Liver (tissue), 9 donors: ENCODE results near the gene TXNIP. TPM values are rescaled to one million over a fixed set of nuclear protein-coding genes. Genes with fewer than 3 reads are reported as not detected.
A peak's percentile ranks its signal among the peaks of the same experiment; 100 is the strongest.

ENCODE experiments used
- DNase-seq: peaks from one replicate; pipeline ENCODE4 v3.0.0-alpha.2; 2017; ENCODE audit warnings: low spot score
- H3K27ac ChIP-seq, 2 donors: one replicate each; pipeline ENCODE4 v1.7.0; 2013; ENCODE audit warnings: inconsistent platforms in 2 of 2, low read length in 2 of 2, control low read depth in 1 of 2, low read depth in 1 of 2, mild to moderate bottlenecking in 1 of 2
- H3K27me3 ChIP-seq, 4 donors: one replicate each; pipeline versions ENCODE4 v1.6.1 to v1.7.0; 2013; ENCODE audit warnings: low read length in 3 of 4, inconsistent platforms in 1 of 4, mild to moderate bottlenecking in 1 of 4, moderate library complexity in 1 of 4; ENCODE audit not compliant: control insufficient read depth in 4 of 4, insufficient read depth in 4 of 4
- H3K36me3 ChIP-seq, 4 donors: one replicate each; pipeline versions ENCODE4 v1.6.1 to v1.7.0; 2013; ENCODE audit warnings: low read length in 3 of 4, mild to moderate bottlenecking in 3 of 4, low read depth in 1 of 4, moderate library complexity in 1 of 4; ENCODE audit not compliant: control insufficient read depth in 4 of 4, insufficient read depth in 3 of 4
- H3K4me1 ChIP-seq, 4 donors: one replicate each; pipeline versions ENCODE4 v1.6.1 to v1.7.0; 2013; ENCODE audit warnings: low read length in 3 of 4, mild to moderate bottlenecking in 3 of 4, moderate library complexity in 1 of 4; ENCODE audit not compliant: control insufficient read depth in 4 of 4, insufficient read depth in 4 of 4
- H3K4me3 ChIP-seq, 3 donors: one replicate each; pipeline versions ENCODE4 v1.6.1 to v1.7.0; 2013; ENCODE audit warnings: low read length in 3 of 3, control low read depth in 1 of 3, low read depth in 1 of 3, mild to moderate bottlenecking in 1 of 3
- H3K9ac ChIP-seq, 2 donors: one replicate each; pipeline ENCODE4 v1.7.0; 2013; ENCODE audit warnings: low read length in 2 of 2, mild to moderate bottlenecking in 2 of 2, moderate library complexity in 2 of 2, control low read depth in 1 of 2, low read depth in 1 of 2
- H3K9me3 ChIP-seq, 4 donors: one replicate each; pipeline versions ENCODE4 v1.6.1 to v1.7.0; 2013; ENCODE audit warnings: low read length in 3 of 4; ENCODE audit not compliant: control insufficient read depth in 4 of 4
- EGR1 ChIP-seq, 2 donors: IDR thresholded peaks; 2 replicates each; pipeline ENCODE4 v1.6.1; 2016 to 2018; ENCODE audit warnings: antibody characterized with exemption in 2 of 2, low read depth in 2 of 2
- FOXA1 ChIP-seq: IDR thresholded peaks from 2 replicates; pipeline ENCODE4 v1.6.1; 2016; ENCODE audit warnings: antibody characterized with exemption
- FOXA2 ChIP-seq: IDR thresholded peaks from 2 replicates; pipeline ENCODE4 v1.6.1; 2016; ENCODE audit warnings: antibody characterized with exemption
- GABPA ChIP-seq, 2 donors: IDR thresholded peaks in 1 of 2; conservative IDR thresholded peaks in 1 of 2; 2 replicates each; pipeline ENCODE4 v1.6.1; 2016; ENCODE audit warnings: antibody characterized with exemption in 2 of 2, mild to moderate bottlenecking in 1 of 2, moderate library complexity in 1 of 2
- HNF4A ChIP-seq, 2 donors: conservative IDR thresholded peaks; 2 replicates each; pipeline ENCODE4 v1.6.1; 2016; ENCODE audit warnings: antibody characterized with exemption in 2 of 2, mild to moderate bottlenecking in 2 of 2
- HNF4G ChIP-seq: IDR thresholded peaks from 2 replicates; pipeline ENCODE4 v1.6.1; 2016; ENCODE audit warnings: antibody characterized with exemption
- JUND ChIP-seq, 2 donors: IDR thresholded peaks; 2 replicates each; pipeline ENCODE4 v1.6.1; 2016; ENCODE audit warnings: antibody characterized with exemption in 2 of 2
- NR2F2 ChIP-seq: IDR thresholded peaks from 2 replicates; pipeline ENCODE4 v1.6.1; 2016; ENCODE audit warnings: antibody characterized with exemption
- RAD21 ChIP-seq, 2 donors: IDR thresholded peaks; 2 replicates each; pipeline ENCODE4 v1.6.1; 2016; ENCODE audit warnings: antibody characterized with exemption in 2 of 2, mild to moderate bottlenecking in 2 of 2
- RXRA ChIP-seq, 2 donors: IDR thresholded peaks; 2 replicates each; pipeline ENCODE4 v1.6.1; 2017 to 2018; ENCODE audit warnings: antibody characterized with exemption in 2 of 2, mild to moderate bottlenecking in 1 of 2
- SP1 ChIP-seq: IDR thresholded peaks from 2 replicates; pipeline ENCODE4 v1.6.1; 2018; ENCODE audit warnings: antibody characterized with exemption, mild to moderate bottlenecking
- TAF1 ChIP-seq: conservative IDR thresholded peaks from 2 replicates; pipeline ENCODE4 v1.6.1; 2016; ENCODE audit warnings: antibody characterized with exemption, mild to moderate bottlenecking
- YY1 ChIP-seq: IDR thresholded peaks from 2 replicates; pipeline ENCODE4 v1.6.1; 2016; ENCODE audit warnings: antibody characterized with exemption, mild to moderate bottlenecking
- WGBS: extraction: QIAGEN DNeasy Blood & Tissue Kit; methylation state at CpG from one replicate; pipeline ENCODE4 v1.1.7; 2013; 5-methylcytosine and 5-hydroxymethylcytosine counted together
- polyA plus RNA-seq, 2 donors: library from polyadenylated mRNA; stranded (reverse) in 1 of 2; unstranded in 1 of 2; fragments of 200-250 nt in 1 of 2; fragments of >200 nt in 1 of 2; fragmentation: Nextera tagmentation in 1 of 2; extraction: Ambion mirVana in 1 of 2; gene quantifications; one replicate each; pipeline versions ENCODE4 v1.2.1 to v1.2.3, GENCODE V29; 2013 to 2015
- total RNA-seq, 2 donors: library from RNA; depleted of rRNA; stranded (reverse); fragments of >200 nt; gene quantifications; one replicate each; pipeline ENCODE4 v1.2.3, GENCODE V29; 2014
- TF ChIP-seq, protein P1 (sequence below): IDR thresholded peaks from 2 replicates; pipeline ENCODE4 v1.6.1; 2016; ENCODE audit warnings: antibody characterized with exemption
- TF ChIP-seq, protein P2 (sequence below): IDR thresholded peaks from 2 replicates; pipeline ENCODE4 v1.6.1; 2016; ENCODE audit warnings: antibody characterized with exemption
- TF ChIP-seq, protein P3 (sequence below): IDR thresholded peaks from 2 replicates; pipeline ENCODE4 v1.6.1; 2016; ENCODE audit warnings: antibody characterized with exemption, mild to moderate bottlenecking
- TF ChIP-seq, protein P4 (sequence below): IDR thresholded peaks from 2 replicates; pipeline ENCODE4 v1.6.1; 2016; ENCODE audit warnings: antibody characterized with exemption
- TF ChIP-seq, protein P5 (sequence below): fragments of 150-350 bp; IDR thresholded peaks from 2 replicates; pipeline ENCODE4 v1.5.1; 2017; ENCODE audit warnings: improper control_type of control experiment, low read depth, low read length; ENCODE audit not compliant: missing input control
- donor health status: healthy.
- donor health status: healthy.
- donor health status: healthy.
- donor health status: healthy.
- donor health status: healthy.

Gene TXNIP
- total and polyA plus RNA-seq, 4 donors = 53.8 to 223 (median 92.0) TPM

DNA sequence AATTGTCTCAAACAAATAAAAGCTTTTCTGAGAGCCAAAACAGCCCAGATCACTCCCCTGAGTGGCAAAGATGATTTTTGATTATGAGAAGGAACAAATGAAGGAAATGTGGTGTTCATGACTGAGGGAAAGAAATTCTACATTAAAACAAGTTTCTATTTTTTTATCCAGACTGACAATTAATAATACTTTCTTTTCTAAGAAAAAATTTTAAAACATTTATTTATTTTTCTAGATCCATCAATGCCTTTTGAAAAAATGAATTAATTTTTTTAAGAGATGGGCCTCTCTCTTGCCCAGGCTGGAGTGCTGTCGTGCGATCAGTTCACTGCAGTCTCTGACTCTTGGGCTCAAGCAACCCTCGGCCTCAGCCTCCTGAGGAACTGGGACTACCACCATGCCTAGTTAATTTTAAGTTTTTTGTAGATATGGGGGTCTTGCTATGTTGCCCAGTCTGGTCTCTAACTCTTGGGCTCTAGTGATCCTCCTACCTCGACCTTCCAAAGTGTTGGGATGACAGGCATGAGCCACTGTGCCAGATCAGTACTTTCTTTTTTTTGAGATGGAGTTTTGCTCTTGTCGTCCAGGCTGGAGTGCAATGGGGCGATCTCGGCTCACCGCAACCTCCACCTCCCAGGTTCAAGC lies 11.2 kb upstream of the TXNIP start:
- no peaks in the 10 kb centered on the region for H3K9me3 ChIP-seq
- WGBS = 84% methylated on average over 8 of the region's 8 CpGs
- H3K36me3 ChIP-seq = no peaks in the 10 kb centered on the region
- H3K27ac ChIP-seq = peak overlapping the region; percentile 76 to 85
- DNase-seq = no peak
- H3K27me3 ChIP-seq = no peaks in the 10 kb centered on the region
- TF ChIP-seq, protein P1, sequence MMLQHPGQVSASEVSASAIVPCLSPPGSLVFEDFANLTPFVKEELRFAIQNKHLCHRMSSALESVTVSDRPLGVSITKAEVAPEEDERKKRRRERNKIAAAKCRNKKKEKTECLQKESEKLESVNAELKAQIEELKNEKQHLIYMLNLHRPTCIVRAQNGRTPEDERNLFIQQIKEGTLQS = no peak
- TF ChIP-seq, protein P2, sequence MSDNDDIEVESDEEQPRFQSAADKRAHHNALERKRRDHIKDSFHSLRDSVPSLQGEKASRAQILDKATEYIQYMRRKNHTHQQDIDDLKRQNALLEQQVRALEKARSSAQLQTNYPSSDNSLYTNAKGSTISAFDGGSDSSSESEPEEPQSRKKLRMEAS = no peak
- peak overlapping the region in 1 of 2 donors; percentile 54 for H3K9ac ChIP-seq
- H3K4me1 ChIP-seq = peaks cover 0 to 2% (median under 1%) of the 10 kb centered on the region in 4 donors
- no peak overlapping the region for H3K4me3 ChIP-seq

DNA sequence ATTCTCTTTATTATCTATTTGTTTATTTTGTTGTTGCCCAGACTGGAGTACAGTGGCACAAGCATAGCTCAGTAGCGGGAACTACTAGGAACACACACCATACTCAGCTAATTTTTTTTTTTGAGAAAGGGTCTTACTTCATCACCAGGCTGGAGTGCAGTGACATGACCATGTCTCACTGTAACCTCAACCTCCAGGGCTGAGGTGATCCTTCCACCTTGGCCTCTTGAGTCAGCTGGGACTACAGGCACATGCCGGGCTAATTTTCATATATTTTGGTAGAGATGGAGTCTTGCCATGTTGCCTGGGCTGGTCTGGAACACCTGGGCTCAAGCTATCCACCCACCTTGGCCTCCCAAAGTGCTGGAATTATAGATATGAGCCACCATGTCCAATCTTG lies 5.3 kb upstream of the TXNIP start:
- no peak for DNase-seq
- no peaks in the 10 kb centered on the region for H3K27me3 ChIP-seq
- H3K9me3 ChIP-seq = no peaks in the 10 kb centered on the region
- no peak overlapping the region for H3K27ac ChIP-seq
- H3K4me3 ChIP-seq = no peak overlapping the region
- no peaks in the 10 kb centered on the region for H3K36me3 ChIP-seq
- peaks cover 8 to 32% (median 22%) of the 10 kb centered on the region in 4 donors for H3K4me1 ChIP-seq
- WGBS = 92% methylated on average over 2 of the region's 2 CpGs
- TF ChIP-seq NR2F2 (no peak), RXRA (IDR thresholded peaks at IDR 0.05) (no peak), FOXA1 (no peak), EGR1 (IDR thresholded peaks at IDR 0.05; ENCODE audit: low read depth in 2 of 2) (no peak), JUND (IDR thresholded peaks at IDR 0.05) (no peak), FOXA2 (no peak), GABPA (IDR thresholded peaks at IDR 0.05 in 1 of 2, conservative IDR thresholded peaks at IDR 0.05 in 1 of 2) (no peak), HNF4A (conservative IDR thresholded peaks at IDR 0.05) (no peak), YY1 (no peak), TAF1 (no peak), HNF4G (no peak), RAD21 (IDR thresholded peaks at IDR 0.05) (no peak), SP1 (no peak)
- TF ChIP-seq, protein P3, sequence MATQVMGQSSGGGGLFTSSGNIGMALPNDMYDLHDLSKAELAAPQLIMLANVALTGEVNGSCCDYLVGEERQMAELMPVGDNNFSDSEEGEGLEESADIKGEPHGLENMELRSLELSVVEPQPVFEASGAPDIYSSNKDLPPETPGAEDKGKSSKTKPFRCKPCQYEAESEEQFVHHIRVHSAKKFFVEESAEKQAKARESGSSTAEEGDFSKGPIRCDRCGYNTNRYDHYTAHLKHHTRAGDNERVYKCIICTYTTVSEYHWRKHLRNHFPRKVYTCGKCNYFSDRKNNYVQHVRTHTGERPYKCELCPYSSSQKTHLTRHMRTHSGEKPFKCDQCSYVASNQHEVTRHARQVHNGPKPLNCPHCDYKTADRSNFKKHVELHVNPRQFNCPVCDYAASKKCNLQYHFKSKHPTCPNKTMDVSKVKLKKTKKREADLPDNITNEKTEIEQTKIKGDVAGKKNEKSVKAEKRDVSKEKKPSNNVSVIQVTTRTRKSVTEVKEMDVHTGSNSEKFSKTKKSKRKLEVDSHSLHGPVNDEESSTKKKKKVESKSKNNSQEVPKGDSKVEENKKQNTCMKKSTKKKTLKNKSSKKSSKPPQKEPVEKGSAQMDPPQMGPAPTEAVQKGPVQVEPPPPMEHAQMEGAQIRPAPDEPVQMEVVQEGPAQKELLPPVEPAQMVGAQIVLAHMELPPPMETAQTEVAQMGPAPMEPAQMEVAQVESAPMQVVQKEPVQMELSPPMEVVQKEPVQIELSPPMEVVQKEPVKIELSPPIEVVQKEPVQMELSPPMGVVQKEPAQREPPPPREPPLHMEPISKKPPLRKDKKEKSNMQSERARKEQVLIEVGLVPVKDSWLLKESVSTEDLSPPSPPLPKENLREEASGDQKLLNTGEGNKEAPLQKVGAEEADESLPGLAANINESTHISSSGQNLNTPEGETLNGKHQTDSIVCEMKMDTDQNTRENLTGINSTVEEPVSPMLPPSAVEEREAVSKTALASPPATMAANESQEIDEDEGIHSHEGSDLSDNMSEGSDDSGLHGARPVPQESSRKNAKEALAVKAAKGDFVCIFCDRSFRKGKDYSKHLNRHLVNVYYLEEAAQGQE = no peak
- TF ChIP-seq, protein P1 = no peak
- TF ChIP-seq, protein P2 = no peak
- TF ChIP-seq, protein P4, sequence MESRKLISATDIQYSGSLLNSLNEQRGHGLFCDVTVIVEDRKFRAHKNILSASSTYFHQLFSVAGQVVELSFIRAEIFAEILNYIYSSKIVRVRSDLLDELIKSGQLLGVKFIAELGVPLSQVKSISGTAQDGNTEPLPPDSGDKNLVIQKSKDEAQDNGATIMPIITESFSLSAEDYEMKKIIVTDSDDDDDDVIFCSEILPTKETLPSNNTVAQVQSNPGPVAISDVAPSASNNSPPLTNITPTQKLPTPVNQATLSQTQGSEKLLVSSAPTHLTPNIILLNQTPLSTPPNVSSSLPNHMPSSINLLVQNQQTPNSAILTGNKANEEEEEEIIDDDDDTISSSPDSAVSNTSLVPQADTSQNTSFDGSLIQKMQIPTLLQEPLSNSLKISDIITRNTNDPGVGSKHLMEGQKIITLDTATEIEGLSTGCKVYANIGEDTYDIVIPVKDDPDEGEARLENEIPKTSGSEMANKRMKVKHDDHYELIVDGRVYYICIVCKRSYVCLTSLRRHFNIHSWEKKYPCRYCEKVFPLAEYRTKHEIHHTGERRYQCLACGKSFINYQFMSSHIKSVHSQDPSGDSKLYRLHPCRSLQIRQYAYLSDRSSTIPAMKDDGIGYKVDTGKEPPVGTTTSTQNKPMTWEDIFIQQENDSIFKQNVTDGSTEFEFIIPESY = no peak
- TF ChIP-seq, protein P5, sequence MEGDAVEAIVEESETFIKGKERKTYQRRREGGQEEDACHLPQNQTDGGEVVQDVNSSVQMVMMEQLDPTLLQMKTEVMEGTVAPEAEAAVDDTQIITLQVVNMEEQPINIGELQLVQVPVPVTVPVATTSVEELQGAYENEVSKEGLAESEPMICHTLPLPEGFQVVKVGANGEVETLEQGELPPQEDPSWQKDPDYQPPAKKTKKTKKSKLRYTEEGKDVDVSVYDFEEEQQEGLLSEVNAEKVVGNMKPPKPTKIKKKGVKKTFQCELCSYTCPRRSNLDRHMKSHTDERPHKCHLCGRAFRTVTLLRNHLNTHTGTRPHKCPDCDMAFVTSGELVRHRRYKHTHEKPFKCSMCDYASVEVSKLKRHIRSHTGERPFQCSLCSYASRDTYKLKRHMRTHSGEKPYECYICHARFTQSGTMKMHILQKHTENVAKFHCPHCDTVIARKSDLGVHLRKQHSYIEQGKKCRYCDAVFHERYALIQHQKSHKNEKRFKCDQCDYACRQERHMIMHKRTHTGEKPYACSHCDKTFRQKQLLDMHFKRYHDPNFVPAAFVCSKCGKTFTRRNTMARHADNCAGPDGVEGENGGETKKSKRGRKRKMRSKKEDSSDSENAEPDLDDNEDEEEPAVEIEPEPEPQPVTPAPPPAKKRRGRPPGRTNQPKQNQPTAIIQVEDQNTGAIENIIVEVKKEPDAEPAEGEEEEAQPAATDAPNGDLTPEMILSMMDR = no peak
- H3K9ac ChIP-seq = no peak overlapping the region
